ENCODE results near the gene MOB3A. TPM values are rescaled to one million over a fixed set of nuclear protein-coding genes. Genes with fewer than 3 reads are reported as not detected.

Gene MOB3A
- total and polyA plus RNA-seq, 2 of the 13 experiments (the other 11 are each of a cell fraction or from before 2014, with no cell fraction given): 3.5 to 17.8 TPM

- TF ChIP-seq, protein P1, sequence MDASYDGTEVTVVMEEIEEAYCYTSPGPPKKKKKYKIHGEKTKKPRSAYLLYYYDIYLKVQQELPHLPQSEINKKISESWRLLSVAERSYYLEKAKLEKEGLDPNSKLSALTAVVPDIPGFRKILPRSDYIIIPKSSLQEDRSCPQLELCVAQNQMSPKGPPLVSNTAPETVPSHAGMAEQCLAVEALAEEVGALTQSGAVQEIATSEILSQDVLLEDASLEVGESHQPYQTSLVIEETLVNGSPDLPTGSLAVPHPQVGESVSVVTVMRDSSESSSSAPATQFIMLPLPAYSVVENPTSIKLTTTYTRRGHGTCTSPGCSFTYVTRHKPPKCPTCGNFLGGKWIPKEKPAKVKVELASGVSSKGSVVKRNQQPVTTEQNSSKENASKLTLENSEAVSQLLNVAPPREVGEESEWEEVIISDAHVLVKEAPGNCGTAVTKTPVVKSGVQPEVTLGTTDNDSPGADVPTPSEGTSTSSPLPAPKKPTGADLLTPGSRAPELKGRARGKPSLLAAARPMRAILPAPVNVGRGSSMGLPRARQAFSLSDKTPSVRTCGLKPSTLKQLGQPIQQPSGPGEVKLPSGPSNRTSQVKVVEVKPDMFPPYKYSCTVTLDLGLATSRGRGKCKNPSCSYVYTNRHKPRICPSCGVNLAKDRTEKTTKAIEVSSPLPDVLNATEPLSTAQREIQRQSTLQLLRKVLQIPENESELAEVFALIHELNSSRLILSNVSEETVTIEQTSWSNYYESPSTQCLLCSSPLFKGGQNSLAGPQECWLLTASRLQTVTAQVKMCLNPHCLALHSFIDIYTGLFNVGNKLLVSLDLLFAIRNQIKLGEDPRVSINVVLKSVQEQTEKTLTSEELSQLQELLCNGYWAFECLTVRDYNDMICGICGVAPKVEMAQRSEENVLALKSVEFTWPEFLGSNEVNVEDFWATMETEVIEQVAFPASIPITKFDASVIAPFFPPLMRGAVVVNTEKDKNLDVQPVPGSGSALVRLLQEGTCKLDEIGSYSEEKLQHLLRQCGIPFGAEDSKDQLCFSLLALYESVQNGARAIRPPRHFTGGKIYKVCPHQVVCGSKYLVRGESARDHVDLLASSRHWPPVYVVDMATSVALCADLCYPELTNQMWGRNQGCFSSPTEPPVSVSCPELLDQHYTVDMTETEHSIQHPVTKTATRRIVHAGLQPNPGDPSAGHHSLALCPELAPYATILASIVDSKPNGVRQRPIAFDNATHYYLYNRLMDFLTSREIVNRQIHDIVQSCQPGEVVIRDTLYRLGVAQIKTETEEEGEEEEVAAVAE (CRISPR knock-in tag; IDR thresholded peaks at IDR 0.05; ENCODE audit: borderline replicate concordance): no peak; the same call in 1 of the 2 replicates
- 0 out of 2 replicates have a peak, but pooled peaks have one; percentile 31 for TF ChIP-seq MEF2D (CRISPR knock-in tag; IDR thresholded peaks at IDR 0.05)
- no peak for TF ChIP-seq GLMP (CRISPR knock-in tag; IDR thresholded peaks at IDR 0.05; ENCODE audit: borderline replicate concordance)
- no peak for TF ChIP-seq ZNF75D (CRISPR knock-in tag; IDR thresholded peaks at IDR 0.05; ENCODE audit: borderline replicate concordance)
- TF ChIP-seq SPEN (CRISPR knock-in tag; IDR thresholded peaks at IDR 0.05; ENCODE audit: low read depth): peak; percentile 68; the same call in 1 of the 2 replicates
- no peak for TF ChIP-seq ZBTB1 (CRISPR knock-in tag; IDR thresholded peaks at IDR 0.05; ENCODE audit: borderline replicate concordance)
- peak; percentile 21; the same call in 1 of the 2 replicates for TF ChIP-seq FOXJ3 (CRISPR knock-in tag; IDR thresholded peaks at IDR 0.05; ENCODE audit: borderline replicate concordance)
- TF ChIP-seq ZMYM4 (CRISPR knock-in tag; IDR thresholded peaks at IDR 0.05): peak; percentile 49; the same call in 1 of the 2 replicates
- no peak for TF ChIP-seq PTBP1 (IDR thresholded peaks at IDR 0.05; ENCODE audit: low read depth, low read length, poor library complexity, severe bottlenecking)
- TF ChIP-seq ZNF10 (CRISPR knock-in tag; IDR thresholded peaks at IDR 0.05; ENCODE audit: borderline replicate concordance, low read depth): no peak
- no peak for TF ChIP-seq ZNF274 (CRISPR knock-in tag; IDR thresholded peaks at IDR 0.05)
- no peak for TF ChIP-seq AFF4 (CRISPR knock-in tag; IDR thresholded peaks at IDR 0.05)
- TF ChIP-seq HNF4A (CRISPR knock-in tag; IDR thresholded peaks at IDR 0.05): peak; percentile 75
- TF ChIP-seq FOXO4 (CRISPR knock-in tag; conservative IDR thresholded peaks at IDR 0.05): no peak
- TF ChIP-seq NCOR1 (IDR thresholded peaks at IDR 0.05; ENCODE audit: borderline replicate concordance, low read length): no peak
- peak; percentile 45; the same call in 1 of the 2 replicates for TF ChIP-seq JUND (CRISPR knock-in tag; IDR thresholded peaks at IDR 0.05)
- TF ChIP-seq ZNF720 (CRISPR knock-in tag; IDR thresholded peaks at IDR 0.05): no peak
- TF ChIP-seq NFATC3 (CRISPR knock-in tag; IDR thresholded peaks at IDR 0.05): peak; percentile 17; the same call in 1 of the 2 replicates
Measured at GRCh38 chr19:2059422-2060201, 36.5 kb downstream of the MOB3A start (continued).

All from HepG2 (cell line).